Activated CD4-positive, CD25-positive, alpha-beta regulatory T cell treated with anti-CD3 and anti-CD28 coated beads, Interleukin-2, amount 50 U/mL, for 24 hours (primary cell): ENCODE measurements around the gene GRM8.
"Not testable (repeated sequence)": the region's sequence is repeated elsewhere in the genome, so short reads cannot be mapped to it uniquely, and the experiment has no call there.

Source experiments
- ATAC-seq, 2 donors: fragments of 150-1000 bp; cut with Tn5 transposase; one replicate each; pipeline ENCODE4 v1.10.0; 2021; ENCODE audit warnings: mild to moderate bottlenecking in 1 of 2, moderate library complexity in 1 of 2

The GRM8 gene

GRCh38 chr7:126907657-126908056 lies 345.1 kb downstream of the GRM8 start:
- ATAC-seq, result not testable (repeated sequence)

DNA sequence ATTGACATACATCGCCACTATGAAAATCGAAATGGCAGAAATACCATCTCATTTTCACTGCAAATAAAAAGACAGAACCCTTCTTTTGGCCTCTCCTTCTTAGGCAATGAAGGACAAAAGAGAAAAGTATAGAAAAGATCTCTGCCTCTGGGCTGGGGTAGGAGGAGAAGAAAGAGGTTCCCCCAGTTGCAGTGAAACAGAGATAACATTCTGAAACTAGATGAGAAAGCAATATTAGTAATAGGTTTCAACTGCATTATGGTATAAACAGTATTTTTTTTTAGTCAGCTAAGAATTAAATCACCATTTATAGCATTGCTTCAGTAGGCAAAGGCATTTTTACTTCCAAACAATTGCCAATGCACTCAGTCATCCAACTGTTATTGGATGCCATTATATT lies 347.5 kb downstream of the GRM8 start:
- ATAC-seq, result not testable (repeated sequence)

DNA sequence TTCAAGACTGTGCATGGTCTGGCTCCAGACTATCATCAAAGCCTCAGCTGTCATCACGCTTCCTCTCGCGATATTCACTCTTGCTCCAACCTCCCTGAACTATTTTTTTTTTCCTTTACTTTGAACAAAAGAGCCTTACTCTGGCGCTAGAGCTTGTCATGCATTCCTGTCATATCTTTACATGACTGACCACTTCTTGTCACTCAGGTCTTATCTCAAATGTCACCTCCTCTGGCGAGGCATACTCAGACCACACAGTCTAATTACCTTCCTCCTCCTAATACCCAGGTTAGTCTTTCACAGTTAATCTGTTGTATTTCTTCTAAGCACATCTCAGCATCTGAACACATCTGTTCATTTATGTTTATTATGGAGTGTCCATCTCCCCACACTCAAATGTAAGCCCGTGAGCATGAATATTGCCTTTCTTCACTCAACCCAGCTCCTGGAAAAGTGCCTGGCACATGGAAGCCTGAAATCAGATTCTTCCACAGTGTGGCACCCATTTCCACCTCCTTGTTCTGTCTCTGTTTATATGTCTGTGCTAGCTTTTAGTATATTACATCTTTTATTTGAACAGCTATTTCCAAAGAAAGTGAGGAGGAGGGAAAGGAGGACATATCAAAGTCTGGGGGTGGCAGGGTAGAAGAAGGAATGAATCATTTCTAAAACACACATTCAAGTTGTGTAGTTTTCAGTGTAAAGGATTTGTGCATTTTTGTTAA lies 351.5 kb downstream of the GRM8 start:
- not testable (repeated sequence) for ATAC-seq

DNA sequence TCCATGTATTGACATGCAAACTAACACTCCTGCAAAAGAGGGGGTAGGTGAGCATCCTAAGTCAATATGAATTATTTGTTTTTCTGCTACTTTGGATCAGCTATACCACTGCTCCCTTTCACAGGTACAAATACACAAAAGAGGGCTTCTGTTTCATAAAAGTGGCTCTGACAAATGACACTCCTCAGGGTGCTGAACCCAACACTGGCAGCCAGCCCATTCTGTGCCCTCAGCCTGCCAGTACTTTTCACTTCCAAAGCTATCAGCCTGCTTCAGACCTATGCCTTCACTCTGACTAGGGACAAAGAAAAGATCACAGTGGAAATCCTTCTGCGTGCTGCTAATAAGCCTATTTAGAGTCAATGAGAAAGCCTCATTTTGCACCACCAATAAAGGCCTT lies 364.8 kb downstream of the GRM8 start:
- not testable (repeated sequence) for ATAC-seq

- ATAC-seq, result not testable (repeated sequence)
Observed at GRCh38 chr7:126887560-126887959, 365.2 kb downstream of the GRM8 start.

DNA sequence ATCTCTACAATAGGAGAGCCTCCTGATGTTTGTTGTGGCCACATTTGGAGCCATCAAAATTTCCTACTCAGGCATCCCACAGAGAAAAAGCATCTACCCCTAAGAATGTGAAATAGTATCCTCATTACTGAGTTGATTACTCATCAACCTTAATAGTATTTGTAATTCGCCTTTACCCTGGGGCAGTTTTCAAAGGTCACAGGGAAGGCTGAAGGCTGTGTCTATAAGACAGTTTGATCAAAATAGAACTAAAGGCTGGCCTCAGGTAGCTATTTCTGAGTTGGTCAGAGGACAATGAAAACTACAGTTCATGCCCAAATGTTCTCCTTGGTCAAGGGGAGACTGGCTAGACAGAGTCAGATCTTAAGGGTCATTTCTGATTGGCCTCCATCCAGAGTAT lies 370.0 kb downstream of the GRM8 start:
- not testable (repeated sequence) for ATAC-seq

- not testable (repeated sequence) for ATAC-seq
Observed at GRCh38 chr7:126881908-126882307, 370.8 kb downstream of the GRM8 start.

DNA sequence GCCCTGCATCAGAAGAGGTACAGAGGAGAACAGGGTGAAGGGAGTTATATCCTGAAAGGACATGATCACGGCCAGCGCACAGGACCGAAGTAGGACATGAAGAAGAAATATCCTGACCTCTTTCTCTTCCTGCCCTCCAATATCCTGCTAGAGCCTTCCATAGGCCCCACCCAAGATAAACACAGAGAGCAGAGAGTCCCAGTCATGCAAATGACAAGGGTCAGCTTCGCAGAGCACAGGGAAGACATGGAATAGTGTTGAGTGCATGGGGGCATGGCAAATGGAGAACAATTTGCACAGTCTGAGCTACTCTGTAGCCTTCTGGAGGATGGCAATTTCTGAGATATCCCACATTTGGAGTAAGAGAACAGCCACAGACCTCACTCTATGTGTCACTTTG lies 371.4 kb downstream of the GRM8 start:
- no peak for ATAC-seq

DNA sequence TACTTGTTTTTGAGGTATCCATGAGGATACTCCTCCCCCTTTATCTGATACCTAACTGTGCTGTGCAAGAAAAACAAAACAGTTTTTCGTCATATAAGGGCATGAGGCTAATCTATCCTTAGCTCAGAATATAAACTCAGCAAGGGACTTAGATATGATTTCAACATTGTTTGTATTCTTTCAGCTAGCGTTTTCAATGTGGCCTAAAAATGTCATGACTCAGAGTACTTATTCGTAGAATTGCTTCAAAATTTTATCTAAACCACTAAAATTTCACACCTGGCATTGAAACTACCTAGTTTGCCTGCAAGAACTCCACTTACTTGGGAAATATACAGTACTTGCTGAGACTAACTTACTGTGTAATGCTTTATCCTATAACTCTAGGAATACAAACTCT lies 376.2 kb downstream of the GRM8 start:
- ATAC-seq, result not testable (repeated sequence)

DNA sequence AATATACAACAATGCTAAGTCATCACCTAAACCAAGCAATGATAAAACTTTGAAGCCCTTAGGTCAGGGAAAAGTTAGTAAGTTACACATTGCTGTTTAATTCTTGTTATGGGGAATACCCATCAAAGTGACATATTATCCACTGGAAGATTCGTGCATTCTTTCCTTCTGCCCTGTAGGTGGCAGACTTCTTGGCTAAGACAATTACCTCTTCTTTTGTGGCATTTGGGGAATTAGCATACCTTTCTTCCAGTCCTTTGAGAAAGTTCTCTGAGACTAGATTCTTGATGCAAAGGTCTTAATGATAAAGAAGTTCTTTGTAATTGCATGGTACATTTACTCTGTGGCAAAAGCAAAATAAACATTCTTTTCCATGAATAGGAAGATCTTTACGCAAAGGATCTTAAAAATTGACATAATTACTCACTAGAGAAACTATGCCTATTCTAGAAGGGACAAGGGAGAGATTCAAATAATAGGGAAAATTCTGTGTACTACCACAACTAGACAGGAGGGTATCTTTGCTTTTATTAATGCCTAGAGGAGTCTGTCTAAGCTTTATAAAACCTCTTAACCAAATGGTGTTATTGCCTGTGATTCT lies 395.9 kb downstream of the GRM8 start:
- no peak for ATAC-seq

DNA sequence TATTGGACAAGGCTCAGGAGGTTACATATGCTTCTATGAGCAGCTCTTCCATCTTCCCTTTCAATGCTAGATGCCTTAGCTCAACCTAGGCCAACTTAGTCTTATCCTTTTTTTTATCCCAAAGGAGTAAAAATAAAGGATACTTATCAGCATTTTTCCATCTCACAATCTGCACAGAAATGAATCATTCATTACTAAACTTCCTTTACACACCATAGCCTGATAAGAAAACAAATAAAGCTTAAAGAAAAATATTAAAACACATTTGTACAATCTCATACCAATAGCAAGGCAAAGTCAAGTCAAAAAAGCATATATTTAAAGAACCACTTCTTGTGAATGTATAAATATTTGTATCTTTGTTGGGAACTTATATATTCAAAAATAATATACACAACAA lies 407.4 kb downstream of the GRM8 start:
- no peak for ATAC-seq

DNA sequence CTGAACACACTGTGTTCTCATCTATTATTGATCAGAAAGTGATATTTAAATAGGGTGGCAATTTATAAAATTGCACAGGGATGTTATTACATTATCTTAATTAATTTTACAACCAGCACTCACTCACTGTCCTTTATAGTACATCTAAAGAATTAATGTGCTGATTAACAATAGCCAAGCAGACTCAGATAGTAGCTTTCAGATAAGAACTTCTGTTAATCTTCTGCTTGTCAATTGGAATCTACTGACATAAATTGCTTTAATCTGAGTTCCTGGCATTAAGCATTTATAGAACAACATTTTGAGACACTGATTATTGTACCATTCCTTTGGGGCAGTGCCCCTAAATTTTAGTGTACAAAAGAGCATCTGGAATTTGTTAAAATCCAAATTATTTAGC lies 408.9 kb downstream of the GRM8 start:
- ATAC-seq, result no peak

DNA sequence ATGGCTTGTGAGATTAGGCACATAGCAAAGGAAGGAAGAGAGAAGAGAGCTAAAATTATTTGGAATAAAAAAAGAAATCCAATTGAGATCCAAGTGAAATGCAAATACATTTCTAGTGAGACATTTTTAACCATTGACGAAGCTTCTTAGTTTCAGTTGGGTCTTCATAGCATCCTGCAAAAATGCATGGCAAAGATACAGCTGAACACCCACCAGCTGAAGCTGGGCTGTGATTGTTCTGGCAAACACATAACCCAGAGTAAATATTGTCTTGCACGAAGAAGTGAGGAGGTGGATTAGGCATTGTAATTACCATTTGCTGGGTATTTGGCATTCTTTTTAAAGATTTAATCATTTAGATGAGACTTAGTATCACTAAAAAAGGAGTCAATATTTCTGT lies 409.4 kb downstream of the GRM8 start:
- ATAC-seq, result no peak

- no peak for ATAC-seq
Observed at GRCh38 chr7:126842451-126842850, 410.3 kb downstream of the GRM8 start.

GRCh38 chr7:126840869-126841268 lies 411.9 kb downstream of the GRM8 start:
- ATAC-seq, result no peak

GRCh38 chr7:126839624-126840023 lies 413.1 kb downstream of the GRM8 start:
- no peak for ATAC-seq

DNA sequence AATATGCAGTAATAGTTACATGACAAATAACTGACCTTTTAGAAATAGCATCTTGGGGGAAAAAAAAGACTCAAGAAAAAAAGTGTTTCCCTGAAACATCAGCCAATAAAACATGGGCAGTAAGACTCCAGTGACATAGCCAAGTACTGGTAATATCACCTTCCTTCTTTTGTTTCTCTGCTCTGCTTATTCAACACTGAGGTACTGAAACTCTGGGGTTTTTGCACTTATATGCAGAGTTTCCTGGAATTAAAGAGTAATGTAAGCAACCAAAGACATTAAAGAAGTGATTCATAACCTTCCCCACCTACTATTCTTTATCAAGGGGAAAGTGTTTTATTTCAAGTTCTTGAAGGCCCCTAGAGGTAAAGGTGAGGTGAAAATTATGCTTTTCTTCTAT lies 414.5 kb downstream of the GRM8 start:
- peak in 1 of 2 donors; percentile 28 for ATAC-seq

GRCh38 chr7:126831241-126831640 lies 421.5 kb downstream of the GRM8 start:
- ATAC-seq, result not testable (repeated sequence)

DNA sequence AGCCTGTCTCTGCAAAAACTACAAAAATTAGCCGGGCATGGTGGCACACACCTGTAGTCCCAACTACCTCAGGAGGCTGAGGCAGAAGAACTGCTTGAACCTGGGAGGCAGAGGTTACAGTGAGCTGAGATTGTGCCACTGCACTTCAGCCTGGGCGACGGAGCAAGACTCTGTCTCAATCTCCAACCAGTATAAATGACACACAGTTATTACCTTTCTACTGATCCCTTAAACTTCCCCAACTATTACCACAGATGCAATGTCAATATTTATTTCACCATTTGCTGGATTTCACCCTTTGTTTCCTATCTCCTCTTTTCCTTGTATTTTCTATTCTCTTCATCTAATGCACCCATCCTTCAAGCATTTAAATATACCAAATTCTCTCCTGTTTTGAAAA lies 431.8 kb downstream of the GRM8 start:
- no peak for ATAC-seq

- ATAC-seq, result no peak
Observed at GRCh38 chr7:126819197-126819484, 433.6 kb downstream of the GRM8 start.

- no peak for ATAC-seq
Observed at GRCh38 chr7:126818393-126819196, 434.1 kb downstream of the GRM8 start.

GRCh38 chr7:126809188-126809587 lies 443.6 kb downstream of the GRM8 start:
- no peak for ATAC-seq

DNA sequence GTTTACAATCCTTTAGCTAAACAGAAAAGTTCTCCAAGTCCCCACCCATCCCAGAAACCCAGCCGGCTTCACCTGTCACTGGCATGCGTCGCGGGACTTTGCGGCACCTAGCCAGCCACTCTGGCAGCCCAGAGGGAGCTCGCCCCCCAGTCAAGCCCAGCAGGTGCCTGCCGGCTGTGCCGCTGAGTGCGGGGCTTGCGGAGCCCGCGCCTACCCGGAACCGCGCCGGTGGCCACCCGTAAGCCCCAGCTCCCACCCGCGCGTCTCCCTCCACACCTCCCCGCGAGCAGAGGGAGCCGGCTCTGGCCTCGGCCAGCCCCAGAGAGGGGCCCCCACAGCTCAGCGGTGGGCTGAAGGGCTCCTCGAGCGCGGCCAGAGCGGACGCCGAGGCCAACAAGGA lies 446.1 kb downstream of the GRM8 start:
- ATAC-seq, result no peak

DNA sequence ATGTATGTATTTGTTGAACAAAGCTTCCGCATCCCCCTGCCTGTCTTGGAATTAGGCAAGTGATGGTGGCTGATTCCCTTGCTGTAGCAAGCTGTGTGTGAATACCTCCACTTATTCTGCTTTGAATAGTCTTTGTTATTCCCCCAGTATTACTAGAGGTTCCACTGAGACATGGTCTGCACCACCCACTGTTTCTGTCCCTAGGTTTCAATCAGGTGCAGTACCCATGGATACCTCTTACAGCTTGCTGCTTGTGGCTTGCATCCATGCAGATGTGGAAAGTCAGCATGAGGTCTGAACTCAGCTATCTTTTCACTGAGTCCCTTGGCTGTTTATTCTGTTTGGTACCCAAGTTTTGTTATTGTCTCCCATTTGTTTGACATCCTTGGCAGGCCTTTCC lies 447.4 kb downstream of the GRM8 start:
- no peak for ATAC-seq
